ENCODE measurements around the gene PYGO1.
"Not testable (repeated sequence)": the region's sequence is repeated elsewhere in the genome, so short reads cannot be mapped to it uniquely, and the experiment has no call there.

The PYGO1 gene

DNA sequence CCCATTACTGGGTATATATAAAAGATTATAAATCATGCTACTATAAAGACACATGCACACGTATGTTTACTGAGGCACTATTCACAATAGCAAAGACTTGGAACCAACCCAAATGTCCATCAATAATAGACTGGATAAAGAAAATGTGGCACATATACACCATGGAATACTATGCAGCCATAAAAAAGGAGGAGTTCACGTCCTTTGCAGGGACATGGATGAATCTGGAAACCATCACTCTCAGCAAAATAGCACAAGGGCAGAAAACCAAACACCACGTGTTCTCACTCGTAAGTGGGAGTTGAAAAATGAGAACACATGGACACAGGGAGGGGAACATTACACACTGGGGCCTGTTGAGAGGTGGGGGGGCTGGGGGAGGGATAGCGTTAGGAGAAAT, 82.7 kb downstream of the PYGO1 start:
- DNase-seq (ENCODE audit: low spot score) = not testable (repeated sequence)

DNA sequence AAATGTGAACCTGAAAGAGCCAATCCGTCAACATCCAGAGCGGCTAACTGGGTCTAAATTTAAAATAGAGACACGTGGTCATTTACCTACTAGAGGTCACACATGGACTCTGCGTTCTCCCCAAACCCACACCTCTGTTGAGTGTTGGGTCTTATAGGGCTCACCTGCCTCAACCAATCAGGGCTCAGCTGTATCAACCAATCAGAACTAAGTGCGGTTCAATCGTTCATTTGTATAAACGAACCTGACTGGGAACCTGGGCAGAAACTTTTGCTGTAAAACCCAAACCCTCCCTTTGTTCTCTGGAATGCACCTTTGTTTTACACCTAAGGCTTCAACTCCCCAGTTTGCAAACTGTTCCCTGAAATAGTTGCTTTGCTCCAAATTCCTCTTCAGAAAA, 89.0 kb downstream of the PYGO1 start:
- no peak for DNase-seq (ENCODE audit: low spot score)

DNA sequence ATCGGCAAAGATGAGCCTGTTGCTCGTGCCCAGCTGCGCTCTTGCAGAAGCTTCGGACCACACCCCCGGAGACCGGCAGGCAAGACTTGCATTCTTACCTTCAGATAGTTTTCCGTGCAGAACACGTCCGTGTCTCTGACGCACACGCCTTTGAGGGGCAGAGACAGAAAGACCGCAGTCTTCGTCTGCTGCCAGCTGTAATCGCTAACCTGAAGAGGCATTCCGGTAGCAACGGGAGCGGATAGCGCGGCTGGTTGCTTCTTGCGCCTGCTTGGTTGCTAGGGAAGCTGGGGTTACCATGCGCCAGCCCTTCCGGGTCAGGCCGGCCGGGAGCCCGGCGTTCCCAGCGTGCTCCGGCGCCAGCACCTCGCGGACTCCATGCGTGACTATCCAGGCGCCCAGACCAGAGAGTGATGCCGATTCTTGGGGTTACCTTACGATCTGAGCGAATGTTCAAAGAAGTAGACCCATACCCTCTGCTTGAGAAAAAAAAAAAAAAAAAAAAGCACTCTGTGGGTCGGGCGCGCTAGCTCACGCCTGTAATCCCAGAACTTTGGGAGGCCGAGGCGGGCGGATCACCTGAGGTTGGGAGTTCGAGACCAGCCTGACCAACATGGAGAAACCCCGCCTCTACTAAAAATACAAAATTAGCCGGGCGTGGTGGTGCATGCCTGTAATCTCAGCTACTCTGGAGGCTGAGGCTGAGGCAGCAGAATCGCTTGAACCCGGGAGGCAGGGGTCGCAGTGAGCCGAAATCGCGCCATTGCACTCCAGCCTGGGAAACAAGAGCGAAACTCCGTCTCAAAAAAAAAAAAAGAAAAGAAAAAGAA, 89.8 kb downstream of the PYGO1 start:
- not testable (repeated sequence) for DNase-seq (ENCODE audit: low spot score)

DNA sequence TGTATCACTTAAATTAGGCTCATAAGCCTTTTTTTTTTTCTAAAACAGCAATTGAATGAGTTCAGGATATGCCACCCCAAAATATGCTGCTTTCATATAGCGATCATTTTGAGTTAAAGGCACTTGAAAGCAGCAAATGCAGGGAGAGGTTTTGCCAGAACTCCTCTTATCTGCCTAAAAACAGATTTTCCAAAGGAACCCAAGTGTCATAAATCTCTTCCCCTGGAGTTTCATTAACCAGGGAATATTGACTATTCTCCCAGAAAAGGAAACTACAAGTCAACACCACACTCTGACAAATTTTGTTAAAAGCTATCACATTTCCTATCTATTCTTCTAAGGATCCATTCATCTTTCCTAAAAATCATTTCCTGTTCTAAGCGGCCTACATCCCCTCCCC, 91.4 kb downstream of the PYGO1 start:
- DNase-seq (ENCODE audit: low spot score) = no peak

DNA sequence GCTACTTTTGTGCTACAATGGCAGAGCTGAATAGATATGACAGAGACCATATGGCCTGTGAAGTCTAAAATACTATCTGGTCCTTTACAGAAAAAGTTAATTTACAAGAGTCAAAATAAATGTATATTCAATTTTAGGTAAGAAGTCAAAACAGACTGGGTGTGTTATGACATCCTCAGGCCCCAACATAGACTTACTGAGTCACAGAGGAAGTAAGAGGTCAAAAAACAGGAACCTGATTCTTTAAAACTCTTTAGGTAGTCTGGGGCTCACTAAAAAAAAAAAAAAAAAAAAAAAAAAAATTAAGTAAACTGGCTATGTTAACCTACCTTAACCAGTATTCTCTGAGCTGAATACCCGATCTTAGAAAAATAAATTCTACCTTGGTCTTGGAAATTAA, 93.2 kb downstream of the PYGO1 start:
- DNase-seq (ENCODE audit: low spot score) = no peak

DNA sequence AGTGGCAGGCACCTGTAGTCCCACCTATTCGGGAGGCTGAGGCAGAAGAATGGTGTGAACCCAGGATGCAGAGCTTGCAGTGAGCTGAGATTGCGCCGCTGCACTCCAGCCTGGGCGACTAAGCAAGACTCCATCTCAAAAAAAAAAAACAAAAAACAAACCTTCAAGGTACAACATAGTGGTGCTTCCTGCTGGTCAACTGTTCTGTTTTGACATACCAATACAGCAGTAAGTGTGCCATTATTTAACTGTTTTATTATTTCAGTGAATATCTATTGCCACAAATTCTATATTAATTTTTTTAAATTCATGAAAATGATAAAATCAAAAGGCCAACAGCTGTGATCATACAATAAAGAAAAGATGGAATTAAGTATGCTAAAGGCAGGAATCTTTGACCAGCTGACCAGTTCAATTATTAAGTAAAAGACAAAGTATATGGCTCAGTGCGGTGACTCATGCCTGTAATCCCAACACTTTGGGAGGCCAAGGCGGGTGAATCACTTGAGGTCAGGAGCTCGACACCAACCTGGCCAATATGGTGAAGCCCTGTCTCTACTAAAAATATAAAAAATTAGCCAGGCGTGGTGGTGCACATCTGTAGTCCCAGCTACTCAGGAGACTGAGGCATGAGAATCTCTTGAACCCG, 99.1 kb downstream of the PYGO1 start:
- not testable (repeated sequence) for DNase-seq (ENCODE audit: low spot score)
